Erythroblast (primary cell): ENCODE data around the gene PIGK.

Experiments
- GATA1 ChIP-seq: IDR thresholded peaks from 2 replicates; pipeline ENCODE4 v1.6.1; 2011; ENCODE audit warnings: low read depth, mild to moderate bottlenecking, control low read depth, low read length, moderate library complexity
- POLR2A ChIP-seq: IDR thresholded peaks from 2 replicates; pipeline ENCODE4 v1.6.1; 2011; ENCODE audit warnings: mild to moderate bottlenecking, low read length

- TF ChIP-seq POLR2A (no peak), GATA1 (no peak)
Observed at GRCh38 chr1:77232829-77233228, 13.6 kb upstream of the PIGK start.
